Panc1 (cell line): ENCODE measurements around the gene TSHZ1. TPM values are rescaled to one million over a fixed set of nuclear protein-coding genes. Genes with fewer than 3 reads are reported as not detected.

Source experiments
- ATAC-seq: fragments of 200-7000 bp; cut with Tn5 transposase; 2 replicates; pipeline ENCODE4 v1.9.1; 2020; ENCODE audit warnings: mild to moderate bottlenecking, moderate library complexity
- BruUV-seq: library from RNA; stranded (reverse); fragments of 400-500 nt; replicated peaks from 2 replicates; lab custom pipeline; 2021; lab: Mats Ljungman, UMichigan
- CTCF ChIA-PET: fragments of 300-600 bp; sonication (Branson Sonifier 250); formaldehyde crosslinking; loops from one replicate; lab custom pipeline; 2022; ENCODE audit warnings: antibody characterized with exemption; lab: Charles Lee
- POLR2A ChIA-PET: fragments of 300-600 bp; sonication (Branson Sonifier 250); formaldehyde crosslinking; loops from one replicate; lab custom pipeline; 2022; ENCODE audit warnings: antibody characterized with exemption; lab: Charles Lee
- DNase-seq: peaks from one replicate; pipeline ENCODE4 v3.0.0-alpha.2; 2010; ENCODE audit warnings: low read depth, low spot score
- H3K27ac ChIP-seq: 2 replicates; pipeline ENCODE4 v1.5.1; 2011; ENCODE audit warnings: mild to moderate bottlenecking, low read length, inconsistent platforms
- H3K27me3 ChIP-seq: fragments of 200-500 bp; sonication (Bioruptor generic); 2 replicates; pipeline ENCODE4 v1.6.0; 2014; ENCODE audit warnings: low read length, inconsistent platforms; ENCODE audit not compliant: control insufficient read depth, insufficient read depth
- H3K36me3 ChIP-seq: fragments of 200-500 bp; sonication (Bioruptor generic); 2 replicates; pipeline ENCODE4 v1.5.1; 2014; ENCODE audit warnings: inconsistent platforms, mild to moderate bottlenecking, low read length, moderate library complexity; ENCODE audit not compliant: control insufficient read depth, insufficient read depth
- H3K4me1 ChIP-seq: 2 replicates; pipeline ENCODE4 v1.5.1; 2011; ENCODE audit warnings: inconsistent platforms, mild to moderate bottlenecking, low read length, moderate library complexity; ENCODE audit not compliant: control insufficient read depth, insufficient read depth
- H3K4me3 ChIP-seq, 2 experiments: 2 replicates each; pipeline ENCODE4 v1.5.1; 2011 to 2012; ENCODE audit warnings: low read depth in 2 of 2, low read length in 2 of 2, mild to moderate bottlenecking in 2 of 2, inconsistent platforms in 1 of 2, moderate library complexity in 1 of 2
- H3K9me3 ChIP-seq: fragments of 200-500 bp; sonication (Bioruptor generic); 2 replicates; pipeline ENCODE4 v1.5.1; 2014; ENCODE audit warnings: low read depth, mild to moderate bottlenecking, inconsistent platforms, low read length, moderate library complexity; ENCODE audit not compliant: control insufficient read depth, insufficient read depth
- POLR2AphosphoS5 ChIP-seq: IDR thresholded peaks from 2 replicates; pipeline ENCODE4 v1.6.1; 2012; ENCODE audit warnings: mild to moderate bottlenecking, low read depth, low read length, moderate library complexity
- SIN3A ChIP-seq: IDR thresholded peaks from 2 replicates; pipeline ENCODE4 v1.6.1; 2012; ENCODE audit warnings: low read depth, mild to moderate bottlenecking, low read length, moderate library complexity, borderline replicate concordance; ENCODE audit not compliant: insufficient read depth
- TCF7L2 ChIP-seq: IDR thresholded peaks from 2 replicates; pipeline ENCODE4 v1.6.1; 2011; ENCODE audit warnings: mild to moderate bottlenecking, low read depth, low read length, inconsistent platforms
- in situ Hi-C: cut with HindIII; loops from 2 replicates; pipeline ENCODE4 v1.10.0; 2016; ENCODE audit warnings: low sequenced_read_pairs, low pct_unique_long_range_greater_than_20kb
- intact Hi-C: fragments of 100-400 bp; cut with micrococcal nuclease; formaldehyde crosslinking; loops from one replicate; pipeline ENCODE4 v1.10.0; 2022; ENCODE audit not compliant: unreplicated experiment
- total RNA-seq: library from RNA; stranded (reverse); gene quantifications from one replicate; pipeline ENCODE4 v1.2.1, GENCODE V29; 2021; ENCODE audit not compliant: unreplicated experiment
- TF ChIP-seq, protein P1 (sequence below): fragments of 450-650 bp; IDR thresholded peaks from 2 replicates; pipeline ENCODE4 v1.5.1; 2017; ENCODE audit warnings: mild to moderate bottlenecking
- TF ChIP-seq, protein P2 (sequence below), 2 experiments: IDR thresholded peaks; 2 replicates each; pipeline ENCODE4 v1.6.1; 2011 to 2012; ENCODE audit warnings: low read depth in 2 of 2, control low read depth in 1 of 2, low read length in 1 of 2, mild to moderate bottlenecking in 1 of 2, moderate library complexity in 1 of 2; ENCODE audit not compliant: insufficient read depth in 1 of 2

TSHZ1 gene
- total RNA-seq, 1 experiment from 2014 or later = 10.0 TPM

DNA sequence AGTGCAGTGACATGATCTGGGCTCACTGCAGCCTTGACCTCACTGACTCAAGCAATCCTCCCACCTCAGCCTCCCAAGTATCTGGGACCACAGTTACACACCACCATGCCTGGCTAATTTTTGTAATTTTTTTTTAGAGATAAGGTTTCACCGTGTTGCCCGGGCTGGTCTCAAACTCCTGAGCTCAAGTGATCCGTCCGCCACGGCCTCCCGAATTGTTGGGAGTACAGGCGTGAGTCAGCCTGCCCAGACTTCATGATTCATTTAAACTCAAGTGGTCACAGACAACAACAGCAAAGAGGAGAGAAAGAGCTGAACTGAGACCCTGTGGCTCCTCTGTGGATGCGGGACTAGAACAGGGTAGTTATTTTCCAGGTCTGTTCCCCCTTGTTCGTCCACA lies 83.0 kb downstream of the TSHZ1 start:
- Histone ChIP-seq H3K9me3 (no peaks in the 10 kb centered on the region), H3K27me3 (no peaks in the 10 kb centered on the region; the same call in 1 of the 2 replicates), H3K4me1 (no peaks in the 10 kb centered on the region), H3K4me3 (no peak overlapping the region), H3K27ac (no peak overlapping the region), H3K36me3 (no peaks in the 10 kb centered on the region)
- TF ChIP-seq, protein P1, sequence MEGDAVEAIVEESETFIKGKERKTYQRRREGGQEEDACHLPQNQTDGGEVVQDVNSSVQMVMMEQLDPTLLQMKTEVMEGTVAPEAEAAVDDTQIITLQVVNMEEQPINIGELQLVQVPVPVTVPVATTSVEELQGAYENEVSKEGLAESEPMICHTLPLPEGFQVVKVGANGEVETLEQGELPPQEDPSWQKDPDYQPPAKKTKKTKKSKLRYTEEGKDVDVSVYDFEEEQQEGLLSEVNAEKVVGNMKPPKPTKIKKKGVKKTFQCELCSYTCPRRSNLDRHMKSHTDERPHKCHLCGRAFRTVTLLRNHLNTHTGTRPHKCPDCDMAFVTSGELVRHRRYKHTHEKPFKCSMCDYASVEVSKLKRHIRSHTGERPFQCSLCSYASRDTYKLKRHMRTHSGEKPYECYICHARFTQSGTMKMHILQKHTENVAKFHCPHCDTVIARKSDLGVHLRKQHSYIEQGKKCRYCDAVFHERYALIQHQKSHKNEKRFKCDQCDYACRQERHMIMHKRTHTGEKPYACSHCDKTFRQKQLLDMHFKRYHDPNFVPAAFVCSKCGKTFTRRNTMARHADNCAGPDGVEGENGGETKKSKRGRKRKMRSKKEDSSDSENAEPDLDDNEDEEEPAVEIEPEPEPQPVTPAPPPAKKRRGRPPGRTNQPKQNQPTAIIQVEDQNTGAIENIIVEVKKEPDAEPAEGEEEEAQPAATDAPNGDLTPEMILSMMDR = no peak
- TF ChIP-seq SIN3A = no peak
- TF ChIP-seq POLR2AphosphoS5 = no peak
- TF ChIP-seq TCF7L2 = no peak
- TF ChIP-seq, protein P2, sequence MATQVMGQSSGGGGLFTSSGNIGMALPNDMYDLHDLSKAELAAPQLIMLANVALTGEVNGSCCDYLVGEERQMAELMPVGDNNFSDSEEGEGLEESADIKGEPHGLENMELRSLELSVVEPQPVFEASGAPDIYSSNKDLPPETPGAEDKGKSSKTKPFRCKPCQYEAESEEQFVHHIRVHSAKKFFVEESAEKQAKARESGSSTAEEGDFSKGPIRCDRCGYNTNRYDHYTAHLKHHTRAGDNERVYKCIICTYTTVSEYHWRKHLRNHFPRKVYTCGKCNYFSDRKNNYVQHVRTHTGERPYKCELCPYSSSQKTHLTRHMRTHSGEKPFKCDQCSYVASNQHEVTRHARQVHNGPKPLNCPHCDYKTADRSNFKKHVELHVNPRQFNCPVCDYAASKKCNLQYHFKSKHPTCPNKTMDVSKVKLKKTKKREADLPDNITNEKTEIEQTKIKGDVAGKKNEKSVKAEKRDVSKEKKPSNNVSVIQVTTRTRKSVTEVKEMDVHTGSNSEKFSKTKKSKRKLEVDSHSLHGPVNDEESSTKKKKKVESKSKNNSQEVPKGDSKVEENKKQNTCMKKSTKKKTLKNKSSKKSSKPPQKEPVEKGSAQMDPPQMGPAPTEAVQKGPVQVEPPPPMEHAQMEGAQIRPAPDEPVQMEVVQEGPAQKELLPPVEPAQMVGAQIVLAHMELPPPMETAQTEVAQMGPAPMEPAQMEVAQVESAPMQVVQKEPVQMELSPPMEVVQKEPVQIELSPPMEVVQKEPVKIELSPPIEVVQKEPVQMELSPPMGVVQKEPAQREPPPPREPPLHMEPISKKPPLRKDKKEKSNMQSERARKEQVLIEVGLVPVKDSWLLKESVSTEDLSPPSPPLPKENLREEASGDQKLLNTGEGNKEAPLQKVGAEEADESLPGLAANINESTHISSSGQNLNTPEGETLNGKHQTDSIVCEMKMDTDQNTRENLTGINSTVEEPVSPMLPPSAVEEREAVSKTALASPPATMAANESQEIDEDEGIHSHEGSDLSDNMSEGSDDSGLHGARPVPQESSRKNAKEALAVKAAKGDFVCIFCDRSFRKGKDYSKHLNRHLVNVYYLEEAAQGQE (IDR thresholded peaks at IDR 0.05; ENCODE audit: insufficient read depth in 1 of 2, low read depth in 2 of 2, low read length in 1 of 2) = no peak
- ATAC-seq = no peak
- intact Hi-C loops (no loop called here), in situ Hi-C loops (no loop called here)
- no peak for DNase-seq
- BruUV-seq = no TSS peak
- CTCF ChIA-PET = no interaction called here
- POLR2A ChIA-PET = no interaction called here

DNA sequence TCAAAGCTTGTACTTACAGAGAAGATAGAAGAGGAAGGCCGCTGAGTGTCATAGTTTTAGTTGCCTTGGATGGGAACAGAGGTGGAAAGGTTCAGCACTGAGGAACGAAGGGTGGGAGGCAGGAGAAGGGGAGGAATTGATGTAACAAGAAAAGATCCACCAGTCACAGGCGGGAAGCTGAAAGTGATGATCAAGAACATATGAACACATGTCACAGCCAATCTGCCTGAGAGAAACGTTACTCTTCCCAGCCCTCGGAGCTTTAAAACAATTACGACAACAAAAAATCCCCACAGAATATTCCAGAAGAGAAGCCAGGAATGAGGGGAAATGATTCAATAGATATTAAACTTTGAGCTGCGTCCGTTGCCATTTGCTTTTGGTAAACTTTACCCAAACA lies 87.1 kb downstream of the TSHZ1 start:
- no peak overlapping the region for H3K27ac ChIP-seq
- TF ChIP-seq, protein P1 = no peak
- TF ChIP-seq SIN3A = no peak
- no peak for TF ChIP-seq TCF7L2
- TF ChIP-seq, protein P2 (IDR thresholded peaks at IDR 0.05; ENCODE audit: insufficient read depth in 1 of 2, low read depth in 2 of 2, low read length in 1 of 2) = no peak
- no peak for TF ChIP-seq POLR2AphosphoS5
- ATAC-seq (no peak), DNase-seq (no peak)
- no peak overlapping the region for H3K4me3 ChIP-seq
- CTCF ChIA-PET = no interaction called here
- POLR2A ChIA-PET = no interaction called here
- H3K9me3 ChIP-seq = no peaks in the 10 kb centered on the region
- intact Hi-C loops = no loop called here
- in situ Hi-C loops = loop anchor here (5.0 kb wide), 1 partner anchor 35 kb away; no protein-coding TSS in a partner anchor
- no TSS peak for BruUV-seq
- no peaks in the 10 kb centered on the region for H3K36me3 ChIP-seq
- no peaks in the 10 kb centered on the region; the same call in 1 of the 2 replicates for H3K27me3 ChIP-seq
- no peaks in the 10 kb centered on the region for H3K4me1 ChIP-seq
